ENCODE results near the gene RGS21. TPM values are rescaled to one million over a fixed set of nuclear protein-coding genes. Genes with fewer than 3 reads are reported as not detected.

RGS21 gene
- total RNA-seq, result not detected in 3 replicates
- long read RNA-seq, result 0 reads

- H3K9me3 Mint-ChIP-seq (ENCODE audit: low read depth), result no peaks in the 10 kb centered on the region
- H3K4me1 Mint-ChIP-seq (ENCODE audit: low read depth), result no peaks in the 10 kb centered on the region
- H3K36me3 Mint-ChIP-seq (ENCODE audit: low read depth), result no peaks in the 10 kb centered on the region
- H3K4me3 Mint-ChIP-seq (ENCODE audit: unreplicated experiment), result no peak within 1 kb of the TSS
- DNase-seq (ENCODE audit: low spot score), result no peak
- peaks cover 16% of the 10 kb centered on the region for H3K27me3 Mint-ChIP-seq (ENCODE audit: low read depth)
- TF ChIP-seq CTCF (IDR thresholded peaks at IDR 0.05), result no peak
- no peak within 1 kb of the TSS for H3K27ac Mint-ChIP-seq (ENCODE audit: unreplicated experiment)
Measured at GRCh38 chr1:192316942-192317450, at the start of gene RGS21. RGS21 (plus strand) TSS chr1:192316992; CDS start chr1:192343037, 26,045 bp downstream.

- H3K36me3 Mint-ChIP-seq (ENCODE audit: low read depth), result no peaks in the 10 kb centered on the region
- no peak overlapping the region for H3K27ac Mint-ChIP-seq (ENCODE audit: unreplicated experiment)
- no peaks in the 10 kb centered on the region for H3K9me3 Mint-ChIP-seq (ENCODE audit: low read depth)
Measured at GRCh38 chr1:192268468-192269052, 48.2 kb upstream of the RGS21 start.

GRCh38 chr1:192270398-192270797 lies 46.4 kb upstream of the RGS21 start:
- Mint-ChIP-seq H3K27me3 (ENCODE audit: low read depth) (peaks cover 6% of the 10 kb centered on the region), H3K9me3 (ENCODE audit: low read depth) (no peaks in the 10 kb centered on the region), H3K4me1 (ENCODE audit: low read depth) (no peaks in the 10 kb centered on the region), H3K4me3 (ENCODE audit: unreplicated experiment) (no peak overlapping the region), H3K27ac (ENCODE audit: unreplicated experiment) (no peak overlapping the region), H3K36me3 (ENCODE audit: low read depth) (no peaks in the 10 kb centered on the region)
- TF ChIP-seq CTCF (IDR thresholded peaks at IDR 0.05), result no peak
- DNase-seq (ENCODE audit: low spot score), result no peak

More at GRCh38 chr1:192268468-192269052, 48.2 kb upstream of the RGS21 start:
- Mint-ChIP-seq H3K4me1 (ENCODE audit: low read depth) (peaks cover 9% of the 10 kb centered on the region), H3K27me3 (ENCODE audit: low read depth) (no peaks in the 10 kb centered on the region), H3K4me3 (ENCODE audit: unreplicated experiment) (no peak overlapping the region)
- TF ChIP-seq CTCF (IDR thresholded peaks at IDR 0.05), result no peak
- no peak for DNase-seq (ENCODE audit: low spot score)

- no peak overlapping the region for H3K27ac Mint-ChIP-seq (ENCODE audit: unreplicated experiment)
- H3K36me3 Mint-ChIP-seq (ENCODE audit: low read depth), result no peaks in the 10 kb centered on the region
- no peaks in the 10 kb centered on the region for H3K9me3 Mint-ChIP-seq (ENCODE audit: low read depth)
- TF ChIP-seq CTCF (IDR thresholded peaks at IDR 0.05), result no peak
- peaks cover 8% of the 10 kb centered on the region for H3K27me3 Mint-ChIP-seq (ENCODE audit: low read depth)
- H3K4me1 Mint-ChIP-seq (ENCODE audit: low read depth), result no peaks in the 10 kb centered on the region
- no peak for DNase-seq (ENCODE audit: low spot score)
- H3K4me3 Mint-ChIP-seq (ENCODE audit: unreplicated experiment), result no peak overlapping the region
Measured at GRCh38 chr1:192272732-192273131, 44.1 kb upstream of the RGS21 start.

- no peak for TF ChIP-seq CTCF (IDR thresholded peaks at IDR 0.05)
- no peaks in the 10 kb centered on the region for H3K9me3 Mint-ChIP-seq (ENCODE audit: low read depth)
- H3K27ac Mint-ChIP-seq (ENCODE audit: unreplicated experiment), result no peak overlapping the region
- no peaks in the 10 kb centered on the region for H3K4me1 Mint-ChIP-seq (ENCODE audit: low read depth)
- H3K4me3 Mint-ChIP-seq (ENCODE audit: unreplicated experiment), result no peak overlapping the region
- H3K36me3 Mint-ChIP-seq (ENCODE audit: low read depth), result no peaks in the 10 kb centered on the region
- DNase-seq (ENCODE audit: low spot score), result no peak
- H3K27me3 Mint-ChIP-seq (ENCODE audit: low read depth), result peaks cover 10% of the 10 kb centered on the region
Measured at GRCh38 chr1:192274588-192274987, 42.2 kb upstream of the RGS21 start.
